Measurements from ENCODE around the gene HS1BP3. TPM values are rescaled to one million over a fixed set of nuclear protein-coding genes. Genes with fewer than 3 reads are reported as not detected.

HS1BP3 gene
- total RNA-seq, 4 donors from 2014 or later: 23.3 to 38.2 (median 34.2) TPM

GRCh38 chr2:20674309-20674965 is 23.5 kb upstream of the HS1BP3 start:
- no peak for DNase-seq (ENCODE audit: low spot score in 2 of 2)
- Histone ChIP-seq H3K9me3 (no peaks in the 10 kb centered on the region), H3K27ac (no peak overlapping the region), H3K27me3 (peaks cover 58% of the 10 kb centered on the region), H3K4me3 (no peak overlapping the region), H3K4me1 (peaks cover 25% of the 10 kb centered on the region), H3K36me3 (no peaks in the 10 kb centered on the region)
- 87% methylated on average over 11 of the region's 11 CpGs for whole genome bisulfite sequencing
- no peak for TF ChIP-seq POLR2A (IDR thresholded peaks at IDR 0.05)
- TF ChIP-seq POLR2AphosphoS5 (IDR thresholded peaks at IDR 0.05): no peak
- TF ChIP-seq EP300 (IDR thresholded peaks at IDR 0.05): no peak
- TF ChIP-seq CTCF (IDR thresholded peaks at IDR 0.05): no peak

- peaks cover 64% of the 10 kb centered on the region for H3K27me3 ChIP-seq
- H3K27ac ChIP-seq: no peak overlapping the region
- peaks cover 25% of the 10 kb centered on the region for H3K4me1 ChIP-seq
- no peaks in the 10 kb centered on the region for H3K9me3 ChIP-seq
- TF ChIP-seq EP300 (IDR thresholded peaks at IDR 0.05) (no peak), POLR2AphosphoS5 (IDR thresholded peaks at IDR 0.05) (no peak), CTCF (IDR thresholded peaks at IDR 0.05) (no peak), POLR2A (IDR thresholded peaks at IDR 0.05) (no peak)
- DNase-seq (ENCODE audit: low spot score in 2 of 2): no peak
- WGBS: 75% methylated on average over 5 of the region's 5 CpGs
- no peaks in the 10 kb centered on the region for H3K36me3 ChIP-seq
- H3K4me3 ChIP-seq: no peak overlapping the region
Measured at GRCh38 chr2:20673686-20674308, 22.9 kb upstream of the HS1BP3 start.

- H3K9me3 ChIP-seq: no peaks in the 10 kb centered on the region
- WGBS: 47% methylated on average over 7 of the region's 18 CpGs
- H3K36me3 ChIP-seq: no peaks in the 10 kb centered on the region
- H3K4me3 ChIP-seq: no peak overlapping the region
- H3K27me3 ChIP-seq: peaks cover 78% of the 10 kb centered on the region
- peaks cover 35% of the 10 kb centered on the region for H3K4me1 ChIP-seq
- TF ChIP-seq POLR2A (IDR thresholded peaks at IDR 0.05) (no peak), CTCF (IDR thresholded peaks at IDR 0.05) (no peak), POLR2AphosphoS5 (IDR thresholded peaks at IDR 0.05) (no peak), EP300 (IDR thresholded peaks at IDR 0.05) (no peak)
- H3K27ac ChIP-seq: no peak overlapping the region
- no peak for DNase-seq (ENCODE audit: low spot score in 2 of 2)
Measured at GRCh38 chr2:20672201-20672951, 21.5 kb upstream of the HS1BP3 start.

- Histone ChIP-seq H3K27ac (no peak overlapping the region), H3K4me1 (peaks cover 39% of the 10 kb centered on the region), H3K9me3 (no peaks in the 10 kb centered on the region), H3K27me3 (peaks cover 84% of the 10 kb centered on the region), H3K36me3 (no peaks in the 10 kb centered on the region), H3K4me3 (no peak overlapping the region)
- TF ChIP-seq POLR2AphosphoS5 (IDR thresholded peaks at IDR 0.05): no peak
- no peak for TF ChIP-seq POLR2A (IDR thresholded peaks at IDR 0.05)
- no peak for TF ChIP-seq EP300 (IDR thresholded peaks at IDR 0.05)
- no peak for TF ChIP-seq CTCF (IDR thresholded peaks at IDR 0.05)
- DNase-seq (ENCODE audit: low spot score in 2 of 2): no peak
- 27% methylated on average over 13 of the region's 13 CpGs for WGBS
Measured at GRCh38 chr2:20671736-20672080, 20.8 kb upstream of the HS1BP3 start.
